GM18907 (cell line): Measurements from ENCODE around the gene SRPRB.
"Not testable (repeated sequence)": the region's sequence is repeated elsewhere in the genome, so short reads cannot be mapped to it uniquely, and the experiment has no call there.

Experiments used
- ATAC-seq: cut with Tn5 transposase; IDR thresholded peaks from one replicate; pipeline ENCODE4 v1.9.1; 2021; ENCODE audit warnings: mild to moderate bottlenecking, moderate library complexity; ENCODE audit not compliant: unreplicated experiment

Gene SRPRB

GRCh38 chr3:133777807-133778568, 27.6 kb upstream of the SRPRB start:
- no peak for ATAC-seq

GRCh38 chr3:133779626-133780203, 25.9 kb upstream of the SRPRB start:
- no peak for ATAC-seq

- not testable (repeated sequence) for ATAC-seq
These were observed 24.9 kb upstream of the SRPRB start for GRCh38 chr3:133780756-133781155.

GRCh38 chr3:133781570-133781969, 24.0 kb upstream of the SRPRB start:
- no peak for ATAC-seq

GRCh38 chr3:133782454-133782853, 23.2 kb upstream of the SRPRB start:
- no peak for ATAC-seq

- ATAC-seq, result no peak
These were observed 21.9 kb upstream of the SRPRB start for GRCh38 chr3:133783762-133784161.

GRCh38 chr3:133788024-133788423, 17.6 kb upstream of the SRPRB start:
- no peak for ATAC-seq

GRCh38 chr3:133792171-133792763, 13.3 kb upstream of the SRPRB start:
- ATAC-seq, result no peak

- ATAC-seq, result no peak
These were observed 8.1 kb upstream of the SRPRB start for GRCh38 chr3:133797396-133798105.

GRCh38 chr3:133799794-133800585, 5.6 kb upstream of the SRPRB start:
- no peak for ATAC-seq

- ATAC-seq, result no peak
These were observed 2.1 kb upstream of the SRPRB start for GRCh38 chr3:133803469-133803868.

- ATAC-seq, result no peak
These were observed 719 bp upstream of the SRPRB start for GRCh38 chr3:133804896-133805295.

GRCh38 chr3:133805384-133805701, 272 bp upstream of the SRPRB start:
- no peak for ATAC-seq

GRCh38 chr3:133812872-133813271, 7.3 kb downstream of the SRPRB start:
- ATAC-seq, result no peak

- ATAC-seq, result no peak
These were observed 9.8 kb downstream of the SRPRB start for GRCh38 chr3:133815386-133815785.

GRCh38 chr3:133820129-133820528, 14.5 kb downstream of the SRPRB start:
- ATAC-seq, result no peak

- no peak for ATAC-seq
These were observed 15.5 kb downstream of the SRPRB start for GRCh38 chr3:133820889-133821675.

- no peak for ATAC-seq
These were observed 16.4 kb downstream of the SRPRB start for GRCh38 chr3:133821767-133822638.

GRCh38 chr3:133824961-133825485, 19.4 kb downstream of the SRPRB start:
- no peak for ATAC-seq
